Activated naive CD4-positive, alpha-beta T cell treated with Interleukin-2 at 50 U/mL for 16 hours (primary cell): ENCODE data around the gene ARHGEF4.
"Not testable (repeated sequence)": the region's sequence is repeated elsewhere in the genome, so short reads cannot be mapped to it uniquely, and the experiment has no call there.

Experiments
- DNase-seq: peaks from one replicate; pipeline ENCODE4 v3.0.0-alpha.2; 2020

The ARHGEF4 gene

GRCh38 chr2:130892793-130893785, 56.4 kb downstream of the ARHGEF4 start:
- no peak for DNase-seq

DNA sequence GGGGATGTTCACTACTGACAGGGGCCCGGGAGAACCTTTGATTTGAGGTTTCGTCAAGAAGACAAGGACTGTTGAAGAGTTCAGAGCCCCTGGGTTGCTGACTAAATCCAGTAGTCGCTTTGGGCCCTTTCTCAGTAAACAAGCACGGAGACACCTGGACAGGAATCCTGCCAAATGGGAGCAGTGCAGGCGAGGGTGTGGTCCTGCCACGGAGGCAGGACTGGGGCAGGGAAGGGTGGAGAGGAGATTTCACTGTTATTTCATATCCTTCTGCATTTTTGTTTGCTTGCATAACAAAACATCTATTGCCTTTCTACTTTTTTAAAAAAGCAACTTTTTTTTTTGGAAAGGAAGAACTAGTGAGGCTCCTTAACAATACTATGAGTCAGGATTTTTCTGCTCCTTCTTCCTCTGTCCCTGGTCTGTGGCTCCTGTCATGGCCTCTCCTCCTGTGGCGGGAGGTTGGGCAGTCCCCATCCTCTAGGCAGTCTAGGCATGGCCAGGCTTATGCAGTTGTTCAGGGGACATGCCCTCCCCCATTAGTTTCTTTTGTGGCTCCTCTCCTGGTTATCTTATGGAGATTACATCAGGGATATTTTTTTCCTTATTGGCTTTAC, 57.7 kb downstream of the ARHGEF4 start:
- DNase-seq: no peak

GRCh38 chr2:130896813-130897212, 60.1 kb downstream of the ARHGEF4 start:
- no peak for DNase-seq

DNA sequence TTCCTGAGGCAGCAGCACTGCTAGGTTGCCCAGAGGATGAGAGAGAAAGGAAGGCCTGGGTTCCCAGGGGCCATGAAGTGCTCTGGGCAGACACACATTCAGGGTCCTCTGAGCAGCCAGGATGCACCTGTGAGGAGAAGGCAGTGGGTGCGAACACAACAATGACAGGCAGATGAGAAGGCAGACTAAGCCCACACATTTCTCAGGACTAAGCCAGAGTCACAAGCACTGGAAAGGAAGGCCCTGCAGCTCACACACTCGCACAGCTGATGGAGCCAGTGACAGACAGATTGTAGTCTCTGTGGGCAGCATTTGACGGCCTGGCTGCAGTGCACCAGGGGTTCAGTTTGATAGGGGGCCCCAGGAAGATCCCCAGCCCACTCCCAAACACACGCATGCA, 61.8 kb downstream of the ARHGEF4 start:
- DNase-seq: no peak

GRCh38 chr2:130899306-130899705, 62.6 kb downstream of the ARHGEF4 start:
- no peak for DNase-seq

DNA sequence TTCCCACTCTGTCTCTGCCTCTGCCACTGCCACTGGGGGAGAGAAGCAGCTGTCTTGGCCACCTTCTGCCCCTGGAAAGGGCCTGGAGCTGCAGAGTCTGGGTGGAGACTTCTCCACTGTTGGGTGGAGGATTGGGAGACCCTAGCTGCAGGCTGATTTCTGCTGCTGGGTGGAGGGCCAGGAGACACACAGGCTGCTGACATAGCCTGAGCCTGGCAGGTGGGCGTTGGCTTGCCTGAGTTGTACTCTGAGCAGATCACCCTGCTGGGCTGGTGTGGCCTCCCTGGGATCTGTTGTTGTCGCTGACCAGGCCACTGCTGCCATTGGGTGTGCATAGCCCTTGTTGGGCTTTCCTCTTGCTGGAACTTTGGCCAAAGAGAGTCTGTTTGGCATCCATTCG, 64.3 kb downstream of the ARHGEF4 start:
- DNase-seq: no peak

DNA sequence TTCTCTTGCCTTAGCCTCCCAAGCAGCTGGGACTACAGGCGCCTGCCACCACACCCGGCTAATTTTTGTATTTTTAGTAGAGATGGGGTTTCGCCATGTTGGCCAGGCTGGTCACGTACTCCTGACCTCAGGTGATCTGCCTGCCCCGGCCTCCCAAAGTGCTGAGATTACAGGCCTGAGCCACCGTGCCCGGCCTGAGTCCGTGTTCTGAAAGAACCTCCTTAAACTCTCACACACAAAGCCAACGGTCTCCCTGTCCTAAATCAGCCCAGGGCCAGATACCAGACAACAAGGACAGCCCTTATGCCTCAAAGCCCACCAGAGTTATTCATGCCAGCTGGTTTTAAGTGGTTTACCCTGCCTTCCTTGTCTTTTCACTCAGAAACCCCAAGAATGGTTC, 64.9 kb downstream of the ARHGEF4 start:
- DNase-seq: not testable (repeated sequence)

DNA sequence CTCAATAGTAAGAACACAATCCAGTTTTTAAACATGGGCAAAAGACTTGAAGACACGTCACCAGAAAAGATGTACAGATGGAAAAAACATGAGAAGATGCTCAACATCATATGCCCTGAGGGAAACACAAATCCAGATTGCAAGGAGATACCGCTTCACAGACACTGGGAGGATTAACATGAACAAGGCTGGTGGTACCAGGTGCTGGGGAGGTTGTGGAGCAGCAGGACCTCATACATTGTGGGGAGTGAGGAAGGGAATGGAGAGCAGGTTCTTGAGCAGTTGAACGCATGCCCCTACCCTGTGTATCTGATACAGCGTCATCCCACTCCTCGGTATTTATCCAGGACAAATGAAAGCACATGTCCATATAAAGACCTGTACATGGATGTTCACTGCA, 72.1 kb downstream of the ARHGEF4 start:
- no peak for DNase-seq

GRCh38 chr2:130910931-130911330, 74.2 kb downstream of the ARHGEF4 start:
- no peak for DNase-seq

GRCh38 chr2:130911482-130911881, 74.8 kb downstream of the ARHGEF4 start:
- no peak for DNase-seq

- DNase-seq: no peak
These were observed 75.3 kb downstream of the ARHGEF4 start for GRCh38 chr2:130911996-130912395.

GRCh38 chr2:130912471-130912870, 75.8 kb downstream of the ARHGEF4 start:
- no peak for DNase-seq

DNA sequence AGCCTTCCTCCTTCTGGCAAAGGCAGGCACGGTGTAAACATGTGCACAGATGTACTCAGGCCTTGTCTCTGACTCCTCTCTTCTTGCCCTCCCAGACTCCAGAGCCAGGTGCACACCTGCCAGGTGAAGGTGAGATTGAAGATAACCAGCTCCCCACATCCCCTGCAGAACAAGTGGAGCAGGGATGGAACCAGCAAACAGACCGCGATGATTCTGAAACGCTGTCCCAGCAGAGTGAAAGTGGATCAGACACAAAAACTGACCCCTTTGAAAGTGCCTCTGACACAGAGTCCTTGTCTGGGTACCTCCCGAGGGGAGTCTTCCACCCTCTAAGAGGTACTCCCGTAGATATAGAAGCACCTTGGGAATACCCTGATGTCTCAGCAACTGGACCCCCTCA, 77.2 kb downstream of the ARHGEF4 start:
- DNase-seq: no peak

GRCh38 chr2:130915149-130915548, 78.4 kb downstream of the ARHGEF4 start:
- DNase-seq: no peak

GRCh38 chr2:130915595-130916437, 79.1 kb downstream of the ARHGEF4 start:
- DNase-seq: no peak

GRCh38 chr2:130916438-130916705, 79.7 kb downstream of the ARHGEF4 start:
- DNase-seq: no peak

DNA sequence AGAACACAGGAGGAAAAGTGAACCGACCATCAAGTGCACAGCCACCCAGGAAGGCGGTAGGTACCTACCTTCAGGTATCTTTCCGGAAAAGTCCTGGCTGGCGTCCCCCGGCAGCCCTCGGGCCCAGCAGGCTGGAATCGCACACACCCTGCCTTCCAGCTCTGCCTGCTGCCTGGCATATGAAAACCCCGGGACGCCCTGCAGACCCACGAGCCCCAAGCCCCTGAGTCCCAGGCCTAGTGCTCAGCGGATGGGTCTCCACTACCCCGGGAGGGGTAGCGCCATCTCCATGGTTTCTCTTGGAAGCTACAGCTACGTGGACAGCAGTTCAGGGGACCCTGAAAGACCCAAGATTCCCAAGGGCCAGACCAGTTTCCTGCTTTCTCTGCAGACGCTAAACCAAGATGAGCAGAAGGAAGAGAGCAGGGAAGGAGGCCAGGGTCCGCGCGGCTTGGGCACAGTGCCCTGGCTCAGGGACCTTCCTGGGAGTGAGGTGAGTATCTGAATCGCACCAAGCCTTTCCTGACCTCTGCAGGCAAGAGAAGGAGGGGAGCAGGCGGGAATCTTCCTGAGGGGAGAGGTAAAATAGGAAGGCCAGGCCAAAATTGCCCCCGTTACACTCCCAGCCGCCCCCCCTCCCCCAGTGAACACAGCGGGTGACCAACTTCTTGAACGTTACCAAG, 80.4 kb downstream of the ARHGEF4 start:
- DNase-seq: no peak

DNA sequence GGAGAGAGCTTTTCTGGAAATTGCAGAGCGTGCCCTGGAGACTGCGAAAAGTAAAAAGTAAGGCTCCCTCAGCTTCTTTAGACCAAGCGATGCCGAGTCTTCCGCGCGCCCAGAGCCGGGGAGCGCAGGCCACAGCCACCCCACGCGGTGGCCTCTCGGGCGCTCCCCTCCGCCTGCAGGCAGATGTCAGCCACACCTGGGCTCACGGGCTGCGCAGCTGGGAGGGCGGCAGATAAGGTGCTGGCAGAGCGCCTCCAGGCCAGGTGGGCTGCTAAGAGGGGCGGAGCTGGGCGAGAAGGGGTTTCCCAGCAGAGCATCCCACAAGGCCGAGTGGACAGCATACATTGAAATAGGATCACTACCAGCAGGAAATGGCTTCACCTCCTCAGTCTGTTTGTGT, 81.7 kb downstream of the ARHGEF4 start:
- no peak for DNase-seq

DNA sequence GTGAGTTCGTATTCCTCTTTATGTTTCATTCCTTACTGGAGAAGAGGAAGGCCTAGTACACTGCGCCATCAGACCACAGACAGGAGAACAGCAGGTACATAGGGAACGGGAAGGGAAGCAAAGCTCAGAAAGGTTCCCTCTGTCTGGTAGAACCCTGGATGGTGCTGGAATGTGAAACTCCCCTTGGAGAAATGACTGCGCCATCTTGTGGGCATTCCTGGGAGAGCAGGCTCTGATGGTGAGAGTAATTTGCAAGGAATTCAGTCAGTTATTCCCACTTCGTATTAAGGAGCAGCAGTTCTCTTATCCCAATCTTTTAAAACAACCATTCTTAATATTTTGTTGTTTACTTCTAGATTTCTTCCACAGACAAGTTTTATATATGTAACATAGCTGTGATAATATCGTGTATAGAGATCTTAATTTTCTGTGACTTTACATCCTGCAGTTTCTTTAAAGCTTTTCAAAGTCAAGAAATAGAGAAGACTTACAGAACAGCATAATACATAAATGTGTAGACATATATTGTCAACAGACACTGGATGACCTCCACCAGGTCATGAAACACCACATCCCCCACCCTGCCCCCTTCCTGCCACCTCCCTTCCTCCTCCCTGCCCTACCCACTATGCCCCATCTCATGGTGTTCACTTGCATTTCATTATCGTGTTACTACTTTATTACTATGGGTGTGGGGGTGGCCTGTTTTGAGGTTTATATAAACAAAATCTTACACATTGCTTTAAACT, 83.9 kb downstream of the ARHGEF4 start:
- peak; percentile 63 for DNase-seq

DNA sequence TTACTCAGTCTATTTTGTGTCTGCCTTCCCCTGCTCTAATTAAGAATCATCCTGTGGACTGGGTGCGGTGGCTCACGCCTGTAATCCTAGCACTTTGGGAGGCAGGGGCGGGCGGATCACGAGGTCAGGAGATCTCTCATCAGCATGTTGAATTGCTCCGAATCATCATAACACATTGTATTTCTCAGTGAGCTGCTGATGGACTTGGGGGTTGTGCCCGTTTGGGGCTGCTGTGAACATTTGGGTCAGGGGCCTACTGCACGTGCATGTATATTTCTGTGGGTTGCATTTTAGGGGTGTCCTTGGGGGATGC, 84.4 kb downstream of the ARHGEF4 start:
- no peak for DNase-seq

DNA sequence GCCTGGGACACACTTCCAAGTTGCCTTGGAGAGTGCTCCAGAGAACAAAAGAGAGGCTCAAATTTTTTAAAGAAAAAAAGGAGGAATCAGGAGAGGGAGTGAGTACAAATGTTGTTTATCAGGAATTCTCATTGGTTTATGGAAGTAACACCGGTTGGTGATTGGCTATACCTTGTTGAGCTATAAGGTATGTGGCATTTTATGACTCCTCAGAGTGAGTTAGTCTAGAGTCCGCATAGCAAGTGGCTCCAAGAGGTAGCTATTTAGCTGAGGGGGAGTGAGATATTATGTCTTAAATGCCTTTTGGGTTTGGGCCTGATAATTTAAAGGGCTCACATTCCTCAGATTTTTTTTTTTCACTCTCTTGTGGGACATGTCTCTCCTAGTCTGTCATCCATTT, 85.7 kb downstream of the ARHGEF4 start:
- no peak for DNase-seq

DNA sequence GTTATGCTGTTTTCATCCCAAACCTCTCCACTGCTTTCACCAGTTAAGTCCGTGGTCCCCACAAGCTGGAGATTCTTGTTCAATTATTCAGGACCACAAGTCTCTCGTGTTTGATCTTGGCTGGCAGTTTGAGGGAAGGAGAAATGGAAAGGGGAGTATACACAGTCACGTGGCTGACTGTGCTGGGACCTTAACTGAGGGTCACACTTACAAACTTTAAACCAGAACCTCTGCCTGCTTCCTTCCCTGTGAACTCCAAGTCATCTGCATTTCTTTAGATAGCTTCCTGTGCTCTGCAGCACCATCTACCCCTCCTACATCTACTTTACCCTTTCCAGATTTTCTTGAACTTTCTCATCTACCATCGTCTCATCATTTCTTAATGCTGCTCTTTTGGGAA, 91.7 kb downstream of the ARHGEF4 start:
- DNase-seq: no peak
